Testis (tissue), 2 donors: ENCODE measurements around the gene CXXC5.

Source experiments
- CTCF ChIP-seq, 3 experiments: fragments of 450-650 bp in 2 of 3; fragments of 200-600 bp in 1 of 3; sonication (generic) in 1 of 3; IDR thresholded peaks; one replicate each; pipeline ENCODE4 v1.5.1; 2016 to 2019; ENCODE audit warnings: antibody characterized with exemption in 3 of 3, mild to moderate bottlenecking in 2 of 3, moderate library complexity in 1 of 3
- POLR2A ChIP-seq: fragments of 450-650 bp; IDR thresholded peaks from one replicate; pipeline ENCODE4 v1.6.1; 2017; ENCODE audit warnings: antibody characterized with exemption, mild to moderate bottlenecking, moderate library complexity

GRCh38 chr5:139635606-139636206, 12.4 kb upstream of the CXXC5 start:
- peak; percentile 51 to 74 (median 58) for TF ChIP-seq CTCF (IDR thresholded peaks at IDR 0.05)
- TF ChIP-seq POLR2A, result no peak
